Dedifferentiated amniotic fluid mesenchymal stem cell (primary cell): ENCODE results near the gene LY6G6F.

ENCODE experiments used
- DNase-seq: peaks from one replicate; pipeline ENCODE4 v3.0.0-alpha.2; 2016; ENCODE audit errors: extremely low spot score

LY6G6F gene

DNA sequence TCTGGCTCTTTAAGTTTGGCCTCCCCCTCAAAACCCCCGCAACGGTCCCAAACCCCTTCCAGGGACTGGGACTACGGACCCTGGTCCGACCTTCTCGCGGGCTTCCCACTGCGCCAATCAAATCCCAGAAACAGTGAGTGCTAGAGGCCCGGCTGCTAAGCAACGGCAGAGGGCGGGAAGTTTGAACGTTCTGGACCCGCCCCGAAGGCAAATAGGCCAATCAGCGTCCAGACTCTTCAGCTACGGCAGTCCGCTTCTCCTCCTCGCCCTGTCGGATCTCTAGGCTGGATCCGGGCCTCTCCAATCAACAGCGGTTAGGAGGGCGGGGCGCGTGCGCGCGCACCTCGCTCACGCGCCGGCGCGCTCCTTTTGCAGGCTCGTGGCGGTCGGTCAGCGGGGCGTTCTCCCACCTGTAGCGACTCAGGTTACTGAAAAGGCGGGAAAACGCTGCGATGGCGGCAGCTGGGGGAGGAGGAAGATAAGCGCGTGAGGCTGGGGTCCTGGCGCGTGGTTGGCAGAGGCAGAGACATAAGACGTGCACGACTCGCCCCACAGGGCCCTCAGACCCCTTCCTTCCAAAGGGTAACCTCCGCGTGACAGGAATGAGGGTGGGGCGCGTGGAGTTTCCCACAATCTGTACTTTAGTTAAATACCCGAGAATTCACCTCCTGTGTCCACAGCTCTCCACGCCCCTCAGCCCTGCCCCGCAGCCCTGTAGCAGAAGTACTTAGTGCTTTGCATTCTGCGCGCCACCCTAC is 33.2 kb downstream of the LY6G6F start, which contains the start of gene MSH5:
TSS of gene MSH5 (plus strand) at position 367 of the 758 bp plus-strand sequence. CDS start 462 bp downstream, outside the sequence.
- DNase-seq = peak; percentile 99

DNA sequence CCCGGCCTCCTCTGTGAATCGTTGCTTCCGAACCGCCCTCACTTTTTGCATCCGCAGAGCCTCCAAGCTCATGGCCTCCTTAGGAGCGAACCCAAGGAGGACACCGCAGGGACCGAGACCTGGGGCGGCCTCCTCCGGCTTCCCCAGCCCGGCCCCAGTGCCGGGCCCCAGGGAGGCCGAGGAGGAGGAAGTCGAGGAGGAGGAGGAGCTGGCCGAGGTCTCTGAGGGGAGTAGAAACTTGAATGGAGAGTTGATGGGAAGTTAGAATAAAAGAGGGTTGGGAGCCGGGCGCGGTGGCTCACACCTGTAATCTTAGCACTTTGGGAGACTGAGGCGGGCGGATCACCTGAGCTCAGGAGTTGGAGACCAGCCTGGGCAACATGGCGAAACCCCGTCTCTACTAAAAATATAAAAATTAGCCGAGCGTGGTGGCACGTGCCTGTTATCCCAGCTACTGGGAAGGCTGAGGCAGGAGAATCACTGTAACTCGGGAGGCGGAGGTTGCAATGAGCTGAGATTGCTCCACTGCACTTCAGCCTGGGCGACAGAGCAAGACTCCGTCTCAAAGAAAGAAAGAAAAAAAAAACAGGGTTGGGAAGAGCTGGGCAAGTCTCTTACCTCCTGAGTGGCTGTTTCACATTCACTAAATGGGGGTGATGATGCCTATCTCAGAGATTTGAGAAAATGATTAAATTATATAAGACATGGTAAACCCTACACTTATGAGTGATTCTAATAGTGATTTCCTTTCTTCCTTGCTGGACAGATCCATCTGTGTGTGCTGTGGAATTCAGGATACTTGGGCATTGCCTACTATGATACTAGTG is 33.9 kb downstream of the LY6G6F start:
- no peak for DNase-seq

DNA sequence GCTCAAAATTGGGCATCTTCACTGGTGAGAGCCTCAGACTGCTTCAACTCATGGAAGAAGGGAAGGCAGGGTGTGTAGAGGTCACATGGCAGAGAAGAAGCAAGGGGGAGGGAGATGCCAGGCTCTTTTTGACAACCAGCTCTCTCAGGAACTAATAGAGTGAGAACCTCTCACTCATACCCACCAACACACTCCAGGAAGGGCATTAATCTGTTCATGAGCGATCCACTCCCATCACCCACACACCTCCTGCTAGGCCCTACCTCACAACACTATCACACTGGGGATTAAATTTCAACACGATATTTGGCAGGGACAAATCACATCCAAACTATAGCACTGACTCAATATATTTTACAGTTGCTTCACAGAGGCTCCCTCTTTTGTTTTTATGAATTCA is 35.1 kb downstream of the LY6G6F start:
- DNase-seq = no peak

DNA sequence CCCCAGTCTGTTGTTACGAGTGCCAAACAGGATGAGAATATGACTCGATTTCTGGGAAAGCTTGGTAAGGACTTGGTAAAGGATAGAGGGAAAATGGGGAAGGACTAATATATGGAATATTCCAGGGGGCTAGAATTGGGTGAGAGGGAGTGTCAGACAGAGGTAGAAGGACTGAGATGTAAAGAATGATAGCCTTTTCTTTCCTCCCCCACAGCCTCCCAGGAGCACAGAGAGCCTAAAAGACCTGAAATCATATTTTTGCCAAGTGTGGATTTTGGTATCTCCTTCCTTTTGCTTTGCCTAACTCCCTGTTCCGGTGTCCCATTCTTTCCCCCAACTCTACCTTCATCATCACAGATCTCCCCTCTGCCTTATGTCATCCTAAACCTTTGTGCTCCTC is 36.2 kb downstream of the LY6G6F start:
- no peak for DNase-seq

DNA sequence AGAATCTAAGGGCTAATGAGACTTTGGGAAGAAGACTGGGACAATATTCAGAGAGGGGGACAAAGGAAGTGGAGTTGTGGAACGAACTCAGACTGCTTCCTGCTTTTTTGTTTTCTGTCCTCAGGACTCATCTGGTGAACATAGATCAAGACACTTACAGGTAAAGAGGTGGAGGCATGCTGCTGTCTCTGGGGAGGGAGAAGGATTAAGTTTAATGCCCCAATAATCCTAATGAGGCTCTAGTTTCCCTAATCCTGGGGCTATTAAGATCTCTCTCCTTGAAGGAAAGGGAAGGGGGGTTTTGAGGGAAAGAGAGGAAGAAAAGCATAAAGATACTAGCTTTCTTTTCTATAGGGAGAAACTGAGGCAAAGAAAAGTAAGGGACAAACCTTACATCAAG is 37.8 kb downstream of the LY6G6F start:
- no peak for DNase-seq

DNA sequence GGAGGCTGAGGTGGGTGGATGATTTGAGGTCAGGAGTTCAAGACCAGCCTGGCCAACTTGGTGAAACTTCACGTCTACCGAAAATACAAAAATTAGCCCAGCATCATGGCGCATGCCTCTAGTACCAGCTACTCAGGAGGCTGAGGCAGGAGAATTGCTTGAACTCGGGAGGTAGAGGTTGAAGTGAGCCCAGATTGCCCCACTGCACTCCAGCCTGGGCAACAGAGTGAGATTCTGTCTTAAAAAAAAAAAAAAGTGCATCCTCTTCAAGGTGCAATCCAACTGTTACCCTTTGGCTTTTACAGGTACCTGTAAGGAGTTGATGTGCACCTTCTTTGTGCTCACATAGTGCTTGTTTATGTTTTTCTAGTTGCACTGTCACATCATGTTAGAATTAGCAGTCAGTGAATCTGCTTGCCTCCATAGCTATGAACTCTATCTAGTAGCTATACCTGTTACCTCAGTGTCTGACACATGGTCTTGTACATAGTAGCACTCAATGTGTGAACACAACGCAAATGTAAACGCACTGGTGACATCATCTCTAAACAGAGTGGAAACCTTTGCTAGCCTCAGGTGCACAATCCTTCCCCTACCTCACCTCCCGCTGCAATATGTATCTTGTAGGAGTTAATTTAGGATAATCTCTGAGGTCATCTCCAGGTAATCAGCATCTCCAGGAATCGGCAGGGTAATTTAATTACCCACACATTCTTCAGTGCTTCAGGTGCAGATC is 42.8 kb downstream of the LY6G6F start:
- DNase-seq = no peak

DNA sequence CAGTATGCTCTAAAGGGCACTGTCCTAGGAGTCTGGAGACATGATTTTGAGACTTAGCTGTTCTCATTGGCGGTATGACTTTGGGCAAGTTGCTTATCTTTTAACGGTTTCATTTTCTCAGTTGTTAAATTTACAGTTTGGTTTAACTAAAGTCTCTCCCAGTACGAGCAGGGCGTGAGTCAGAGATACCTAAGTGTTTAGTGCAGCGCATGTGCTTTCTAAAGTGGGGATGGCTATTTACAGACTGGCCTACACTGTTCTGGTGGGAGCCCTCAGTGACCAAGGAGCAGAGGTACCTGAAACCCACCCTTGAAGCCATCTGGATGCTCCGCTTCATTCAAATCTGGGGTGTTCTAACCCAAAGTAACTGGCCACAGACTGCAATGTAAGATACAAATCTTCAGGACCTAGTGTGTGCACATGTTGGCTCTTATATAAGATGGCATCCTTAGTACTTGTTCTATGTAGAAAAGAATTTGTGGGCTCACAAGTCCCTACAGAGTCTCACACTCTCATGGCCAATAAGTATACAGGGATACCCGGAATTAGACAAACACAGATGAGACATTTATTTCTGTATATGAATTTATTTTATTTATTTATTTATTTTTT is 43.9 kb downstream of the LY6G6F start:
- DNase-seq = no peak

DNA sequence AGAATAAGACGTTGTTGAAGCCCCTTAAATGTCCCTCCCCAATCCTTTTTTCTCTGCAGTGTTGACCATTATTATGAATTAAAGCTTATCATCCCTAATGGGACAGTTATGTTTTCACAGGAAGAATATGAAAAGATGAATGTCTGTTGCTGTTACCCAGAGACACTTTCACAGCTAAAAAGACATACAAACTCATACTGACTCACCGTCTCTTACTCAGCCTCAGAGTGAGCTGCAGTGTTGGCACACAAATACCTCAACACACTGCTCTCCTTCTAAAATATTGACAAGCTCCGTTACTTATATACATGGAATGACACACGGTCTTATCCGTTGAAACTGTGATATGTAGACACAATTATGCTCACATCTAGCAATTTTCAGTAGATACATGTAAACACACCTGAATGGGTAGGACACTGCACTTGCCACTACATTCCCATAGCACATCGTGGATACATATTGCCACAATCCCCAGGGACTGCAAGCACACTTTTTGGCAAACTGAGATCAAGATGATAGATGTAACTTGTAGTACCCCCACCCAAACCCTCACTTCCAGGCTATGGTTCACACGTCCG is 46.2 kb downstream of the LY6G6F start:
- DNase-seq = no peak

DNA sequence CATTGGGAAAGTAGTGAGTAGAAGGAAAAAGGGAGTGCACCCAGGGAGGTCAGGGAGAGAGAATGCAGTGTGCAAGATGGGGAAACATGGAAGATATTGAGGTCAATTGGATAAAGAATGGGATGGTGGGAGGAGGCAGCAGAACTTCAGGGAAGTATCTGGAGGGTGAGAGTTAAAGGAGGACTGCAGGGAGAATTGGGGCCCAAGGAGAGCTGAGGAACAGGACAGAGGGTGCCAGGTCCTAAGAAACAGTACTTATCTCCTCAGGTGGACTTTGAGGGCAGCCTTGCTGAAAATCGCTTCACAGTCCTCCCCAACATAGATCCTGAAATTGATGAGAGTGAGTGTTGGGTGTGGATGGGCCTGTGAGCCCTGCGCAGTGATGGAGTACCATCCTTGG is 51.6 kb downstream of the LY6G6F start:
- DNase-seq = no peak
